ENCODE results near the gene MAML2. TPM values are rescaled to one million over a fixed set of nuclear protein-coding genes. Genes with fewer than 3 reads are reported as not detected.

MAML2 gene
- total RNA-seq, 1 donor from 2014 or later = 3.8 TPM

DNA sequence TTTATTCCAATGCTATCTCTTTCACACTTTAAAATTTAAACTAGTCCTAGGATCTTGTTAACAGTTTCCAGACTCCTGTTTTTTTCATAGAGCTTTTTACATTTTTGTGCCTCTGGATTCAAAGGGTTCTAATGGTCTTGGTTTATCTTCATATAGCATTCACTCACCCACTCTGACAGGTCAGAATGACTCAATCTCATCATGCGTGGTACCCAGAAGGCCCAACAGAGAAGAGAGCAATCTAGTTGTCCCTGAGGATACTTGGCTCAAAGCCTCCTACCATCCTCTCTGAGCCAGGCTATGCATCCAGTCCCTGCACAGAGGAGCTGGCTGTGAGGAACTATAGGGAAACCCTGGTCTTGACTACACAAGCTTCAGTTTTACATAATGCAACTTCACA, 27.5 kb downstream of the MAML2 start:
- Histone ChIP-seq H3K4me1 (peaks cover 3% of the 10 kb centered on the region), H3F3A (ENCODE audit: low read depth) (no peaks in the 10 kb centered on the region), H2AFZ (replicated peaks) (no peak overlapping the region), H3K4me2 (no peak overlapping the region), H3K79me2 (ENCODE audit: low read depth) (no peaks in the 10 kb centered on the region), H3K4me3 (no peak overlapping the region), H3K9ac (no peak overlapping the region), H3K27me3 (no peaks in the 10 kb centered on the region), H4K20me1 (ENCODE audit: low read depth) (no peaks in the 10 kb centered on the region), H3K36me3 (no peaks in the 10 kb centered on the region), H3K27ac (no peak overlapping the region), H3K9me3 (ENCODE audit: low read depth) (no peaks in the 10 kb centered on the region)
- Mint-ChIP-seq H3K27me3 (ENCODE audit: insufficient read depth, low read depth) (no peaks in the 10 kb centered on the region), H3K27ac (no peak overlapping the region), H3K36me3 (peaks cover 7% of the 10 kb centered on the region), H3K9me3 (no peaks in the 10 kb centered on the region), H3K4me1 (peaks cover 5% of the 10 kb centered on the region), H3K4me3 (no peak overlapping the region)
- no peak for DNase-seq (ENCODE audit: low spot score)
- TF ChIP-seq EZH2phosphoT487 (IDR thresholded peaks at IDR 0.05) = no peak
- TF ChIP-seq EZH2 (IDR thresholded peaks at IDR 0.05) = no peak
- TF ChIP-seq CTCF (IDR thresholded peaks at IDR 0.05) = no peak

DNA sequence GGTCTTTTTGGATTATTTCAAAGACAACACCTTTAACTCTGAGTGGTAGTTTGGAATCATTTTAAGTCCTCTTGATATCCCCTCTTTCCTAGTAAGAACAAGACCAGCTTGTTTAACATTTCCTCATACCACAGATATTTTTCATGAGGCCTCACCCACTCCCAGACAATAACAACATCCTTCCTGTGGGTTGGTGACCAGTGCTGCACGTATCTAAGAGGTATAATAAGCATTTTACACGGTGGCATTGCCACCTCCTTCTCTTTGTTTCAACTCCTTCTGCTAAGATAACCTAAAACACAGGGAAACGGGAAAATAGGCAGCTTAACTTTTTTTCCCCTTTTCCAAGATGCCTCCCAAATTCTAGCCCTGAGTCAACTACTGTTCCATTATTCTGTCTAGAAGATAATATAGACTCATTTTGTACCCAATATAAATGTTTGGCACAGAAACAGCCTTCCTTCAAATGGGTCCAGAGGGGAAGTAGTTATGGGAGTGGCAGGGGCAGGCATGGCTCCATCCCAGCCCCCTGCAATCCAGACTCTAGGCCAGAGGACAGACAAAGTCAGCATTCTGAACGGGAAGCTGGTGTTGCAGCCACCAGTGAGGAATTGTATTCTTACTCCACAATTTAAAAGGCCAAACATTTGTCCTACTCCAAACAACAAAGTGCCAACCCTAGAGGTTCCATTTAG, 28.5 kb downstream of the MAML2 start:
- no peaks in the 10 kb centered on the region for H3K36me3 ChIP-seq
- no peaks in the 10 kb centered on the region for H3K79me2 ChIP-seq (ENCODE audit: low read depth)
- DNase-seq (ENCODE audit: low spot score) = no peak
- H3K4me2 ChIP-seq = no peak overlapping the region
- Mint-ChIP-seq H3K4me3 (no peak overlapping the region), H3K4me1 (peaks cover 9% of the 10 kb centered on the region), H3K36me3 (peaks cover 7% of the 10 kb centered on the region), H3K27ac (peak overlapping the region; percentile 39), H3K27me3 (ENCODE audit: insufficient read depth, low read depth) (no peaks in the 10 kb centered on the region), H3K9me3 (no peaks in the 10 kb centered on the region)
- H2AFZ ChIP-seq (replicated peaks) = no peak overlapping the region
- TF ChIP-seq EZH2phosphoT487 (IDR thresholded peaks at IDR 0.05) = no peak
- H3K27me3 ChIP-seq = no peaks in the 10 kb centered on the region
- no peaks in the 10 kb centered on the region for H4K20me1 ChIP-seq (ENCODE audit: low read depth)
- no peak overlapping the region for H3K27ac ChIP-seq
- H3K4me3 ChIP-seq = no peak overlapping the region
- H3K9me3 ChIP-seq (ENCODE audit: low read depth) = no peaks in the 10 kb centered on the region
- no peaks in the 10 kb centered on the region for H3F3A ChIP-seq (ENCODE audit: low read depth)
- H3K9ac ChIP-seq = no peak overlapping the region
- peaks cover 3% of the 10 kb centered on the region for H3K4me1 ChIP-seq

DNA sequence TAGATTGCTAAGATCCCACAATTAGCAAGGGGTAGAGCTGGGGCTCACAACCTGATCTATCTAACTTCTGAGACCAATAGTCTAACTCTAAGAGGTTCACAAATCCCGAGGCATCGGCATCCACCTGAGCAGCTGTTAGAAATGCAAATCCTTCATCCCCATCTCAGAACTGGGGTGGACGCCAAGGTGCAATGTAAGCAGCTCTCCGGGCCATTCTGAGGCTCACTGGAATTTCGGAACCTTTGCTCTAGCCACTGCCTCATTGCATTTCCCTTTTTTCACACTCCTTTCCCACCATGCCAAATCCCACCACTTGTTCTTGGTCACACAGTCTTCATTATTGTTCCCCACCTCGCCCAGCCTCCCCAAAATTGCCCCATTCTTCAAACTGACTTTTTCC, 29.8 kb downstream of the MAML2 start:
- H3K4me3 ChIP-seq = no peak overlapping the region
- H3K79me2 ChIP-seq (ENCODE audit: low read depth) = no peaks in the 10 kb centered on the region
- no peak overlapping the region for H2AFZ ChIP-seq (replicated peaks)
- no peak overlapping the region for H3K27ac ChIP-seq
- Mint-ChIP-seq H3K4me3 (no peak overlapping the region), H3K27ac (no peak overlapping the region), H3K4me1 (peaks cover 22% of the 10 kb centered on the region), H3K27me3 (ENCODE audit: insufficient read depth, low read depth) (no peaks in the 10 kb centered on the region), H3K9me3 (no peaks in the 10 kb centered on the region), H3K36me3 (peaks cover 7% of the 10 kb centered on the region)
- no peak overlapping the region for H3K4me2 ChIP-seq
- H3K27me3 ChIP-seq = no peaks in the 10 kb centered on the region
- TF ChIP-seq CTCF (IDR thresholded peaks at IDR 0.05) = no peak
- no peak for TF ChIP-seq EZH2 (IDR thresholded peaks at IDR 0.05)
- no peak for TF ChIP-seq EZH2phosphoT487 (IDR thresholded peaks at IDR 0.05)
- H3K36me3 ChIP-seq = no peaks in the 10 kb centered on the region
- H3F3A ChIP-seq (ENCODE audit: low read depth) = no peaks in the 10 kb centered on the region
- no peak for DNase-seq (ENCODE audit: low spot score)
- H4K20me1 ChIP-seq (ENCODE audit: low read depth) = no peaks in the 10 kb centered on the region
- H3K9ac ChIP-seq = no peak overlapping the region
- H3K4me1 ChIP-seq = peaks cover 3% of the 10 kb centered on the region
- no peaks in the 10 kb centered on the region for H3K9me3 ChIP-seq (ENCODE audit: low read depth)

DNA sequence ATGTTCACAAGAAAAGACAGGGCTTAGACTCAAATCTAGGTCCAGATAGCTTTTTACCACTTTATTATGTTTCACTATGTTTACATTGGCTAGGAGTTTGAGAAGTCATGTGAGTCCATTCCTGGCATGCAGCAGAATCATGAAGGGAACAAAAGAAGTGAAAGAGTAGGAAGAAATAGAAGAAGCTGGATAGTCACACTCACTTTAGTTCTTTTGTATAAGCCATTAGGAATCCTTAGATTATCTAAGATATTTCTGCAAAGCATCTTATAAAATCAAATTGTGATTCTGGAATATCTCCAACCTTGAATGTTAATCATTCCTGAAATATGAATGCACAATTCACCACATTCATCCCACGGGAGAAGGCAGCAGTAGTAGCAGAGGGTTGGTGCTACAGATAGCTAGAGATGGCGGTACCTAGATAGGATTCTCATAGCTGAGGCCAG, 31.9 kb downstream of the MAML2 start:
- no peak for TF ChIP-seq EZH2 (IDR thresholded peaks at IDR 0.05)
- no peak for TF ChIP-seq EZH2phosphoT487 (IDR thresholded peaks at IDR 0.05)
- no peak for TF ChIP-seq CTCF (IDR thresholded peaks at IDR 0.05)
- Histone ChIP-seq H3K4me1 (peaks cover 16% of the 10 kb centered on the region), H3K9ac (no peak overlapping the region), H3K27ac (no peak overlapping the region), H3K27me3 (no peaks in the 10 kb centered on the region), H3K4me3 (no peak overlapping the region), H3K79me2 (ENCODE audit: low read depth) (no peaks in the 10 kb centered on the region), H3F3A (ENCODE audit: low read depth) (no peaks in the 10 kb centered on the region), H3K9me3 (ENCODE audit: low read depth) (no peaks in the 10 kb centered on the region), H3K4me2 (no peak overlapping the region), H2AFZ (replicated peaks) (no peak overlapping the region), H4K20me1 (ENCODE audit: low read depth) (no peaks in the 10 kb centered on the region), H3K36me3 (no peaks in the 10 kb centered on the region)
- H3K36me3 Mint-ChIP-seq = peaks cover 6% of the 10 kb centered on the region
- no peak overlapping the region for H3K27ac Mint-ChIP-seq
- H3K4me1 Mint-ChIP-seq = peaks cover 41% of the 10 kb centered on the region
- no peak overlapping the region for H3K4me3 Mint-ChIP-seq
- H3K27me3 Mint-ChIP-seq (ENCODE audit: insufficient read depth, low read depth) = no peaks in the 10 kb centered on the region
- no peaks in the 10 kb centered on the region for H3K9me3 Mint-ChIP-seq
- DNase-seq (ENCODE audit: low spot score) = no peak

All from neural progenitor cell (in vitro differentiated cells).